CD4-positive, alpha-beta T cell treated with Interleukin-12 subunit alpha and Interleukin-12 subunit beta, for 1 hour (primary cell): ENCODE results near the gene FOXN4.

ENCODE experiments used
- DNase-seq: peaks from one replicate; pipeline ENCODE4 v3.0.0-alpha.2; 2020

The FOXN4 gene

DNA sequence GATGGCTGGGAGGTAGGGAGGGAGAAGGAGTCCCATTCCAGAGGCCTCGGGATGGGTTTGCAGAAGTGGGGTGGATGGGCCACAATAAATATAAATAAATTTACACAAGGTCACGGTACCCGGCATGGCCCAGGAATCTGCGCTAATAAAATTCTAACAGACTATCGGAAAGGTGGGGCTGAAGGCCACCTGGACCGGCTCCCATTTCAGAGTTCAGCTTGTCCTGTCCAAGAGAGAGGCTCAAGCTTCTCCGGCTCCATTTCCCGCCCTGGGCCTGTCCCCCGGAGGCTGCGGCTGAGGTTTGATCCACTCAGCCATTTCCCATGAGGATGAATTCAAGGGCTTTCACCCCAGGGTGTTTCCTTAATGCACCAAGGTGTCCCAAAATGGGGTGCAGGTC, 30.2 kb downstream of the FOXN4 start:
- no peak for DNase-seq

DNA sequence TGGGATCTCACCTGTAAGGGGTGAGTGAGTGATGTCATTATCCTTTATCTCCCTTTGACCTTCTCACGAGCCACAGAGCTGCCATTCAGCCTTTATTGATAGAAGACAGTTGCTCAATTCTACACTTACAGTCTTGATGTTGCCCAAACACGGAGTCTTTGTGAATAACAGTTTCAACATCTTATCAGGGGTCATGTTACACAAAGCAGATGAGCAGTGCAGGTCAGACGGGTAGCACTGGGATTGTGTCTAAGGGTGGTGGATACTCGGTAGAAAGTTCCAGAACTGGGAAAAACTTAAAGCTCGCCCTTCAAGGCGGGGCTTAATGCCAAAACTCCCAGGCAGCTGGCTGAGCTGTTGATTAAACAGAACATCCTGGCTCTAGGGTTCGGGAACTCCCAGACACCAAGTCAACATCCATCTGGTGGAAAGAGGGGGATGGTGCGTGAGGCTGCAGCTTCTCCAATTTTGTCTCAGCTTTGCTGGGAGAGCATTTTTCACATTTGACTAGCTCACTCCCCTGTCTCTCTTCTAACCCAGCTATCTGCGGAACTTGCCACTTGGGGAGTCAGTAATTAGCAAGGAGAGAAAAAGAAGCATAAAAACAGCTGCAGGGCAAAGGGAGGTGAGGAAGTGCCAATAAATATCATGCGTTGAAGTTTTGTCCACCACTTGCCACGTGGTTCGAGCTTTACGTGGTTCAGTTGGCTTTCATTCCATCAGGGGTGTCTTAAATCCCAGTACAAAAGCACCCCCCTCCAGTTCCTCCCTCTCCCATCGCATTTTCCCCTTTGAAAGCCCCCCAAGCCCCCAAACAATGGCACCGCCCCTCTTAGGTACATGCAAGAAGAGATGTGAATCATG, 31.0 kb downstream of the FOXN4 start:
- no peak for DNase-seq

DNA sequence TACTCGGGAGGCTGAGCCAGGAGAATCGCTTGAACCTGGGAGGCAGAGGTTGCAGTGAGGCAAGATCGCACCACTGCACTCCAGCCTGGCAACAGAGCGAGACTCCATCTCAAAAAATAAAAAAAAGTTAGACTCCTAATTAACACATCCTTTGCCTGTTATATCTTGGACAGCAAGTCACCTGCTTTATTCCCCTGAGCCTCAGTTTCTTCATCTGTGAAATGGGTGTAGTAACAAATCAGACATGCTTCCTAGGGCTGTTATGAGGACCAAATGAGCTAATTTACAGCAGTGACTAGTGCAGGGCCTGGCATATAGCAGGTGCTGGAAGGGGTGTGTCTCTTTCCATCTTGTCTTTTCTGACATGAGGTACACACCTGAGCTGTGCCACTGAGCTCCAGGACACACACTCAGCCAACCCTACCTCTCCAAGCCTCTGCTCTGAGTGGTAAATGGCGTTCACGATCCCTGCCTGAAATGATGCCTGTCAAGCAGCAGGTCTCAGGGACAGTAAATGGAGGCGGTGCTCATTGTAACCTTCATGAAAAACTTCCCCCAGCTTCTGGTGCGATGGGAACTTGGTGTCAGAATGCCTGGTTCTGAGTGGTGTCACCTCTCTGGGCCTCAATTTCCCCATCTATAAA, 31.7 kb downstream of the FOXN4 start:
- no peak for DNase-seq

DNA sequence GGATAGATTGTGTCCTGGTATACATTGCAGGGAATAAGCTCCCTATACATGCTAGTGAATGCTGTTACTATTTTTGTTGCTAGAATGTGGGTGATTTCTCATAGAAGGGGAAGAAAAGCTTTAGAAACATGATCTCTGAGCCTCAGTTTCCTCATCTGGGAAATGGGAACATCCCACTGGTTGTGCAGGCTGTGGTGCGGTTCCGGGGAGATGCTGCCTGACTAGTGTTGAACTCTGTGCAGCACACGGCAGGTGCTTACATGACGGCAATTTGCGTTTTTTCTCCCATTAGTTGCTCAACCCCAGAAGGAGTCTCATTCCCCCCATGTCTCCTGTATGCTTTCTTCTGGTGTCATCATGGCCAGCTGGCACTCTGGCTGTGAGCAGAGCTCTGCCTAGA, 32.9 kb downstream of the FOXN4 start:
- DNase-seq = no peak

DNA sequence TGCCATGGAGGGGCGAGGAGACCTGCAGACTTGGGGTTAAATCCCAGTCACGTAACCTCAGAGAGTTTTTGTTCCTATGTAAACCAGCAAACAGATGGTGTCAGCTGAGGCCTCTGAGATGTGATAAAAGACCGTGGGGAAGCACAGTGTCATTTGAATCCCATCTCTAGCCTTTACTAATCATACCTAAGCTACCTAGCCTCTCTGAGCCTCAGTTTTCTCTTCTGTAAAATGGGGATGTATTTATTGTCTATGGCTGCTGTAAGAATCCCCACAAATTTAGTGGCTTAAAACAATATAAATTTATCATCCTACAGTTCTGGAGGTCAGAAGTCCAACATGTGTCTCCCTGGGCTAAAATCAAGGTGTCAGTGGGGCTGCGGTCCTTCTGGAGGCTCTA, 33.9 kb downstream of the FOXN4 start:
- DNase-seq = no peak

DNA sequence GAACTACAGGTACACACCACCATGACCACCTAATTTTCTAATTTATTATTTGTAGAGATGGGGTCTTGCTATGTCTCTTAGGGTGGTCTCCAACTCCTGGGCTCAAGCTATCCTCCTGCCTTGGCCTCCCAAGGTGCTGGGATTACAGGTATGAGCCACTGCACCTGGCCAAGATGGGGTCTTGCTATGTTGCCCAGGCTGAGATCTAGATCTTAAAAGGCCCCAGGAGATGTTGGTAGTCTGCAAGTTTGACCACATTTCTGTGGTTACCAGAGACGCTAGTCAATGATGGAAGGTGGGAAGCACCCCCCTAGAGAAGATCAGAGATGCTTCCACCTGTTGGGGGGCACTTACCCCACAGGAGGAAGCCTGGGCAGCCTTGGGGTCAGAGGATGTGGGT, 34.7 kb downstream of the FOXN4 start:
- no peak for DNase-seq

DNA sequence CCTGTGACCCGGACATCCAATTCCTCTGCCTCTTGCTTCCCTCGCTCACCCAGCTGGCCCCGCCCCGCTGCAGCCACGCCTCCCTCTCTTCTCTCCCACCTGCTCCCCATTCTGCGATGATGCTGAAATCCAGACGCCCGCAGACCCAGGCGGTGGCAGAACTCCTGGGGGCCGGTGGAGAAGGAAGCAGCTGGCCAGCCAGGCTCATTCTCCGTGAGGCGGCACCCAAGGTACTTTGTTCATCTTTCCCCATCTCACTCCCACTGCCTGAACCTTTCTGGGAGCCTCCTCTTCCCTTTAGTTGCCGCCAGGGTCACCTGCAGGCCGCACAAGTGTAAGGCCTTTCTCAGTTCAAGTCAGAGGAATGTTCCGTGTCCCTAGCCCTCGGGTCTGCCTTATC, 35.7 kb downstream of the FOXN4 start:
- DNase-seq = no peak

DNA sequence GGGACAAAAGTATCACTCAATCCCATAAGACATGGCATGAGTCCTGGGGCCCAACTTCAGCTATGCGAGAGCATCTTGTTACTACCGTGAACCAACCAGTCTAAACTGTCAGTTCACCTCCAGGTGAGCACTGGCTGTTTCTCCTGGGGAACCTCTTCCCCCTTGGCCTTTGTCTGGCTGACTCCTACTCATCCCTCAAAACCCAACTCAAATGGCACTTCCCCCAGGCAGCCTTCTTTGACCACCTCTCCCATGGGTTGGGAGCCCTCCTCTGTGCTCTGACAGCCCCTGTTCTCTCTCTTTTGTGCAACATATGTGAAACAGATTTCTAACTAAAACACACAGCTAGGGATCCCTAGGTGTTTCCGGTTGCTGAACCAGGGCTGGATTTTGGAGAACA, 37.7 kb downstream of the FOXN4 start:
- DNase-seq = no peak

DNA sequence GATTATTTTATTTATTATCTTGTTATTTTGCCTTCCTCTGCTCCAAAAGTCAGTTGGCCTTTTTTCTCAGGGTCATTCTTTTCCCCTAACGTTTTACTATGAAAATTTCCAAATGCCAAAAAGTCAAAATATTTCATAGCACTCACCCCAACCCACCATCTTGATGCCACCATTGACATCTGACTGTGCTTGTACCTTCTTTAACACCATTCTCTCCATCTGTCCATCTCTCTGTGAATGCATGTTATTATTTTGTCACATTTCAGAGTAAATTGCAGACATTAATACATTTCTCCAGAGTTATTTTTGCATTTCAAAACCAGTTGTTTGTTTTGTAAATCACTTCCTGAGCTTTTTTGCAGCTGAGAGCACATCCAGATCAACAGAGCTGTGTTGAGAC, 38.6 kb downstream of the FOXN4 start:
- no peak for DNase-seq

DNA sequence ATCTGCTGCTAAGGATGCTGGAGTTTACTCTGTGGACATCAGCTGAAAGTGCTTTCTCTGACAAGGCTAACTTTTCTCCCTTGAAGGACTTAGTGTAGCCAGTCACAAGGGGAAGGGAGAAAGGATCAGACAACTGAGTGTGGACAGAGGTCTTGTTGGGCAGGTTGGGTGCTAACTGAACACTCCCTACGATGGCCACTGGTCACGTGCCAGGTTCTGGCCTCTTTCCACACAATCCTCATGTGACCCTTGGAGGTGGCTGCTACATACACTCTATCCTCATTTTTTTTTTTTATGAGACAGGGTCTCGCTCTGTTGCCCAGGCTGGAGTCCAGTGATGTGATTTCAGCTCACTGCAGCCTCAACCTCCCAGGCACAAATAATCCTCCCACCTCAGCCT, 39.7 kb downstream of the FOXN4 start:
- DNase-seq = no peak

DNA sequence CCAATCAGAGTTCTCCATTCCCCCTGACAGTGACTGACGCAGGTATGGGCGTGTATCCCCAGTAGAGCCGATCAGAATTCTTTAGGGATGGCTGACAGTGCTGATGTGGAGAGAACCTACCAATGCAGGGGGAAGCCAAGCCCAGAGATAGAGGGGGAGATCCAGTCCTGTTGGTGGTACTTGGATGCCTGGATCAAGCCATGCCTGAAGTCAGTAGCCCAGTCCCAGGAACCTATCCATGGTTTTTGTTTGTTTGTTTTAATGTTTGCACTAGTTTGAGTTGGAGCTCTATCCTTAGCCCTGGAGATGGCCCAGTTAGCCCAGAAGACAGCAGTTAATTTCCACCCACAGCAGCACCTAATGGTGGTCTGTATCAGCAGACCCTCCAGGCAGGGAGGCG, 40.2 kb downstream of the FOXN4 start:
- no peak for DNase-seq

DNA sequence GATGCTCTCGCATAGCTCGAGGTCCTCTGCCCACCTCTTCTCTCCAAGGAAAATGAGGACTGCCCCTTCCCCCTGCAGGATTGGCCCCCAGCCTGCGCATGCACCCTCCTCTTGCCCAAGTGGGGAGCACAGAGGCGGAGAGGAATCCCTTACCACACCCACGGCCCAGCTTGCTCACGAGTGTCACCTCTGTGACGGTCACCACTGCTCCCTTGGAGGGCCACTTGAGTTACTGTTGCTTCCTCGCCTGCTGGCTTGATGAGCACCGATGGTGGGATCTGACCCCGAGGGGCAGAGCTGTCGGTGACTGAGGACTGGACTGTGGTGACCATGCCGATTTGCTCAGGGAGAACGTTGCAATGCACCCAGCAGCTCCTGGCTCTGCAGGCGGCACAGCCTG, 41.7 kb downstream of the FOXN4 start:
- no peak for DNase-seq

DNA sequence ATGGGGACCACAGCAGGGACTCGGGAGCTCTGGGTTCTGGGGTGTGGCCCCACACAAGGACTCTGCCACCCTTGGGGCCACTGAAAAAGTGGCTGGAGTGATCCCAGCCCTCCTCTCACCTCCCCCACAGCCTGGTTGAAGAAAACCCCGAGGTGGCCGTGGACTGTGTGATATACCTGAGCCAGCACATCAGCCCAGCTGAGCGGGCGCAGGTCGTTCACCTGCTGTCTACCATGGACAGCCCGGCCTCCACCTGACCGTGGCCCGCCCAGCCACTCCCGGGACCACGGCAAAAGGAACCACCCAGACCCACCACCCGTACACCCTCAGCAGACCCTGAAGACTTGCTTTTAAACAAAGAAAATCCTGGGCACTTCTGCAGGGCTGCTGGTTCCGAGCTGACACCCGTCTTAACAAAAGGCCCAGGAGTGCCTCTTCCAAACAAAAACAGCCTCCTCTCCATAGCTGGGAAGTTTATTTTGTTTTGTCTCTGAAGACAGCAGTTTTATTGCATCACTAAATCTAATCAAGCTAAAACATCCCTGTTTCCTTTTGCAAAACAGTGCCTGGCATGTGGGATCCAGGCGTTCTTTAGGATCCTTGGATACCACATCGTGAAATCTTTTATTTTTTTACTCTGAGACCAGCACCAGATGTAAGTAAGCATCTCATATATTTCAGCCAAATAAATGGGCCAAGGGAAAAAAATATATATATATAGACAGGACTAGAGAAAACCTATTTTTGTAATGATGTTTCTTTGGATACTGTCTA, 42.8 kb downstream of the FOXN4 start:
- DNase-seq = no peak

DNA sequence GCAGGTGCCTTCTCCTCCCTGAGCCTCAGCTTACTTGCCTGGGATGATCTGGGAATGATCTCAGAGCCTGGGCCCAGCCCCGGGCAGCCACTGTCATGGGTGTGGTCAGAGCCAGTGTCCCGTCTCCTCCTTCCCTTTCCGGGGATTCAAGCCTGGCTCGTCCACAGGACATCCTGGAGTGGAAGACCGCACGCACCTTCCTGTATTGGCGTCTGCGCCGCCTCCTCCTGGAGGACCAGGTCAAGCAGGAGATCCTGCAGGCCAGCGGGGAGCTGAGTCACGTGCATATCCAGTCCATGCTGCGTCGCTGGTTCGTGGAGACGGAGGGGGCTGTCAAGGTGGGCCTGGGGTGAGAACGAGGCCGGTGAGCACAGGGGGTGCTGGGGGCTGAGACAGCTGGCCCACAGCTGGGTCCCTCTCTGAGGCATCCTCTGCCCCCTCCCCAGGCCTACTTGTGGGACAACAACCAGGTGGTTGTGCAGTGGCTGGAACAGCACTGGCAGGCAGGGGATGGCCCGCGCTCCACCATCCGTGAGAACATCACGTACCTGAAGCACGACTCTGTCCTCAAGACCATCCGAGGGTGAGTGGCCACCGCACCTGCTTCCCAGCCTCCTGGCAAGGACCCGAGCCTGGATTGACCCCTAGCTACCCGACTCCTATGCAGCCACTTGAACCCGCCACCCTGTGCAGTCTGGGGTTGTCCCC, 44.0 kb downstream of the FOXN4 start:
- DNase-seq = no peak

DNA sequence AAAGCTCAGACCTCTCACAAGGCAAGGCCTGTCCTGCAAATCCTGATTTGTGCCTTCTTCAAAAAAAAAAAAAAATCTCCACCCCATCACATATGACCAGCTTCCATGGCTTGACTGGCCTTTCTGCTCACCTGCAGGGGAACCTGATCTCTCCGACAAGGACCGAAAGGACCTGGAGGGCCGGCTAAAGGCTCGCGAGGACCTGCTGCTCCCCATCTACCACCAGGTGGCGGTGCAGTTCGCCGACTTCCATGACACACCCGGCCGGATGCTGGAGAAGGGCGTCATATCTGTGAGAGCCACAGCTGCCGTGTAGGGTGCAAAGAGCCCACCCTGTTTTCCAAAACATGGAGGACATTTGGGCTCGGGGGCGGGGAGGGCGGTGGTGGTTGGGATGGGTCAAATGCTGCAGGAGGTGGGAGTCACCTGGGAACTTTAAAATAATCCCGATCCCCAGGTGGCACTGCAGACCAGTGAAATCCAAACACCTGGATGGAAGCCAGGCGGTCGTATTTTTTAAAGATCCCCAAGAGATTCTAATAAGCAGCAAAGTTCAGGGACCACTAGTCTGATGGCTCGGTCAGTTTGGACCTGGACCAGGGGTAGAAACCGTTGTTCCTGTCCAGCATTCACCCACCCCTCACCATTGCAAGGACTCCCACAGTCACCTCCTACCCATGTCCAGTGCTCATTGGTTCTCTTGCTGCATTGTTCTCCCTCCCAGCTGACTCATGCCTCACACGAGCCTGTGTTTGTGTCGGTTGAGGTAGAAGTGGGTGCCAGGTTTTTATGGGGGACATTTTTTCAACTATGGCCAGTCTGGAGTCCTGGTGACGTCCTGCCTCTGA, 44.8 kb downstream of the FOXN4 start:
- DNase-seq = peak; percentile 29

DNA sequence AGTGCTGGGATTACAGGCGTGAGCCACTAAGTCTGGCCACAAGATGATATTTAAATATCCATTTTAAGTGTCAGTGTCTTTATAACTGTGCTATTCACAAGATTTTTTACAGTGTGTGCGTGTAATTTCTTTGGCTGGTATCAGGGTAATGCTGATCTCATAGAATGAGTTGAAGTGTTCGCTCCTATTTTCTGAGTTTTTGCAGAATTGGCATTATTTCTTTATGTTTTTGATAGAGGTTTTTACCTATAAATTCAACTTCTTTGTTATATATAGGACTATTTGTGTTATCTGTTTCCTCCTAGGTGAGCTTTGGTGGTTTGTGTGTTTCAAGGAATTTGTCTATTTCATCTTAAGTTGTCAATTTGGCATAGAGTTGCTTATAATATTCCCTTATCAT, 45.6 kb downstream of the FOXN4 start:
- DNase-seq = no peak

DNA sequence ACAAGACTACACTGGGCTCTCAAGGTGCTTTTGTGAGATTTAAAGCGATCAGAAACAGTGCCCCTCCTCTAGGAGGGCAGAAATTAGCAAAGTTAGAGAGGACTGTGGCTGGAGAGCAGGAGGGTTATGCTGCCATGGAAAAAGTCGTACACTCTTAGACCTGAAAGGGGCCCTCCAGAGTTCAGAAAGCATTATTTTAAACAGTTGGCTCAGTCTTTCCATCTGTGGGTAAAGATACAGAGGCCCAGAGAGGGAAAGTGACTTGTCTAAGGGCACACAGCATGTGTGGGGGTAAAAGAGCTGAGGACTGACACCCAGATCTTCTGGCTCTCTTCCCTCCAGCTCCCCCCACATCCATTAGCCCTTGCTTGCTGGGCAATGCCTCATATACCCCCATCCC, 47.1 kb downstream of the FOXN4 start:
- DNase-seq = no peak

DNA sequence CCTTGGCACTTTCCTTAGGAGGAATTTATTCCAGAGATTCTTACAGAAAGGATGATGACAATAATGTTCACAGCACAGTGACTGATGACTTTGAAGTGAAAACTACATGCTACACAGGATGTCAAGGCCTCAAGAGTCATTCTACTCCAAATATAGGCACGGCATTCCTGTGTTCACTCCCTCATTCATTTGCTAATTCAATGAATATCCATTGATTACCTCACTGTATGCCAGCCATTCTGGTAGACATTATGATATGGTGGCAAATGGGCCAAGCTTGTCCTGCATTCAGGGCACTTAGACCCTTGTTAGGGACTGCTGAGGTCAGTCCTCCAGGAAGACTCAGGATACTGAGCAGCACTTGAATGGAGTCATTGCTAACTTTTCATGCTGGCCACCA, 48.0 kb downstream of the FOXN4 start:
- no peak for DNase-seq

DNA sequence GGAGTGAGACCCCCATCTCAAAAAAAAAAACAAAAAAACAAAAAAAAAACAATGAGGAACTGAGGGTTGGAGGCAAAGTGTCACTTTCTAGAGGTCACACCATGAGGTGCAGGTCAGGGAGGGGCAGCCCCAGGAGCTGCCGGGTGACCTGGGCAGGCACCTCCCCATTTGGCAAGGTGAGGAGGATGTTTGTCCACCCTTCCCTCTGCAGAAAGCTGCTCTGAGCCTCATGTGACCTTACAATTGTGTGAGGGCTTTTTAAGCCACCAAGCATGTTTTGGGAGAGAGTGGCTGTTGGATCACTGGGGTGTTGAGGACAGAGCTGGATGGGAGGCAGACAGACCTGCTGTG, 49.6 kb downstream of the FOXN4 start:
- no peak for DNase-seq

DNA sequence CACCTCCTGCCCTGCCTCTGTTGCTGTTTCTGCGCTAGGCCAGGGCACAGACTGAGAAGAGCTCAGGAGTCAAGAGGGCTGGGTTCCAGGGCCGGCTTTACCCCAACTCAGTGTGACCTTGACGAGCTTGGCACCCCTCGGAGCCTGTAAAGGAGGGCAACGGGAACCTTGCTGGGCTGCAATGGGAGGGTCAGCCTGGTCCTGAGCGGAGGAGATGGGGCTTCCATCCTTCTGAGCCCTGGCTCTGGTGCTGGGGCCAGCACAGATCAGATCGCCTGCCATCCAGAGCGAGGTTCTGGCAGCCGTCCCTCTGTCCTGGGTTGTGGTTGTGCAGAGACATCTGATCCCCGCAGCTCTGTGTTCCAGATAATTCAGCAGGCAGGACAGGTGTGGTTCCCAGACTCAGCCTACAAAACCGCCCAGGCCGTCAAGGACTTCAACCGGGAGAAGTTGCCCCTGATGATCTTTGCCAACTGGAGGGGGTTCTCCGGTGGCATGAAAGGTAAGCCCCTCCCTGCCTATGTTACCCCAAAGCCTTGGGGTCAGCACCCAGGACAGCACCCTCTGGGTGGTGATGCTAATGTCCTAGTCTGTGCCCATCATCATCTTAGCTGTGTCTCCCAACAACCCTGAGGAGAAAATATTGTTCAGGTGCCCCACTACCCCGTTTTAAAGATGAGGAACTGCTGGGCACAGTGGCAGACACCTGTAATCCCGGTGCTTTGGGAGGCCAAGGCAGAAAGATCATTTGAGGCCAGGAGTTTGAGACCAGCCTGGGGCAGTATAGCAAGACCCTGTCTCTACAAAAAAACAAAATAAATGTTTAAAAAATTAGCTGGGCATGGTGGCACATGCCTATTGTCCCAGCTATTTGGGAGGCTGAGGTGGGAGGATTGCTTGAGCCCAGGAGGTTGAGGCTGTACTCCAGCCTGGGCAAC, 50.2 kb downstream of the FOXN4 start:
- DNase-seq = no peak

DNA sequence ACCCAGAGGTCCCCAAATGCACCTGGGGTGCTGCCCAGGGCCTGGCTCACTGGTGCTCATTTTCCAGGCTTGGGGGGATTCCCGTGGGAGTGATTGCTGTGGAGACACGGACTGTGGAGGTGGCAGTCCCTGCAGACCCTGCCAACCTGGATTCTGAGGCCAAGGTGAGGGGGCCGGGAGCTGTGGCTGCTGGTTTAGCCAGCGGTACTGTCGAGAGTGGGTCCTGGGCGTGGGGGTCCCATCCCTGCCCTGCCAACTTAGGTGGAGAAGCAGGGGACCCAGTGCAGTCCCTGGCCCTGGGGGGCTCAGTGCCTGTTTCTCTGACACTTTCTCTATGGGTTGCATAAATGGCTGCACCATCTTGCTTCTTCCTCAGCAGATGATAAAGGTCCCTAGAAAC, 50.9 kb downstream of the FOXN4 start:
- DNase-seq = no peak
